ENCODE measurements around the gene IGHMBP2.

- no peak for TF ChIP-seq POLR2A (IDR thresholded peaks at IDR 0.05)
- no peak for TF ChIP-seq CTCF (IDR thresholded peaks at IDR 0.05)
Observed at GRCh38 chr11:68959465-68960293, 56.0 kb downstream of the IGHMBP2 start.
